ENCODE results near the gene STOM.

- TF ChIP-seq YY1 (IDR thresholded peaks at IDR 0.05; ENCODE audit: insufficient read depth, insufficient read length) (no peak), ZNF274 (IDR thresholded peaks at IDR 0.05; ENCODE audit: low read depth, low read length) (no peak), SUZ12 (IDR thresholded peaks at IDR 0.05; ENCODE audit: extremely low read depth, insufficient read depth, insufficient read length) (no peak)
These were observed 78.0 kb downstream of the STOM start for GRCh38 chr9:121292051-121292450.

Measured in NT2/D1 (cell line).